Erythroblast (primary cell): ENCODE measurements around the gene DNAH14.

ENCODE experiments used
- DNase-seq, 2 experiments: peaks; one replicate each; lab custom pipeline; 2025; lab: John Stamatoyannopoulos, UW
- GATA1 ChIP-seq: IDR thresholded peaks from 2 replicates; pipeline ENCODE4 v1.6.1; 2011; ENCODE audit warnings: low read depth, mild to moderate bottlenecking, control low read depth, low read length, moderate library complexity
- POLR2A ChIP-seq: IDR thresholded peaks from 2 replicates; pipeline ENCODE4 v1.6.1; 2011; ENCODE audit warnings: mild to moderate bottlenecking, low read length

DNAH14 gene

GRCh38 chr1:225400968-225401367 lies 471.5 kb downstream of the DNAH14 start:
- no peak for DNase-seq
- TF ChIP-seq GATA1 (no peak), POLR2A (no peak)

GRCh38 chr1:225406976-225407725 lies 477.7 kb downstream of the DNAH14 start:
- TF ChIP-seq GATA1 (no peak), POLR2A (no peak)
- DNase-seq: no peak

- DNase-seq: no peak
- TF ChIP-seq GATA1 (no peak), POLR2A (no peak)
These were observed 478.3 kb downstream of the DNAH14 start for GRCh38 chr1:225407755-225408154.

- no peak for TF ChIP-seq GATA1
- TF ChIP-seq POLR2A: no peak
- no peak for DNase-seq
These were observed 478.8 kb downstream of the DNAH14 start for GRCh38 chr1:225408249-225408648.

- DNase-seq: no peak
- TF ChIP-seq GATA1 (no peak), POLR2A (no peak)
These were observed 479.6 kb downstream of the DNAH14 start for GRCh38 chr1:225409051-225409450.

GRCh38 chr1:225410036-225410435 lies 480.6 kb downstream of the DNAH14 start:
- DNase-seq: no peak
- TF ChIP-seq GATA1: no peak
- no peak for TF ChIP-seq POLR2A

GRCh38 chr1:225412321-225412720 lies 482.8 kb downstream of the DNAH14 start:
- no peak for TF ChIP-seq POLR2A
- no peak for TF ChIP-seq GATA1
- no peak for DNase-seq

GRCh38 chr1:225412803-225413351 lies 483.4 kb downstream of the DNAH14 start:
- no peak for DNase-seq
- TF ChIP-seq POLR2A (no peak), GATA1 (no peak)

GRCh38 chr1:225413708-225414375 lies 484.4 kb downstream of the DNAH14 start:
- no peak for DNase-seq
- no peak for TF ChIP-seq GATA1

GRCh38 chr1:225415307-225415706 lies 485.8 kb downstream of the DNAH14 start:
- TF ChIP-seq POLR2A (no peak), GATA1 (no peak)
- no peak for DNase-seq

- no peak for TF ChIP-seq GATA1
- no peak for TF ChIP-seq POLR2A
These were observed 486.7 kb downstream of the DNAH14 start for GRCh38 chr1:225415967-225416745.

GRCh38 chr1:225418059-225418458 lies 488.6 kb downstream of the DNAH14 start:
- TF ChIP-seq GATA1 (no peak), POLR2A (no peak)
- no peak for DNase-seq

More at GRCh38 chr1:225415967-225416745, 486.7 kb downstream of the DNAH14 start:
- DNase-seq: no peak

GRCh38 chr1:225418598-225418997 lies 489.1 kb downstream of the DNAH14 start:
- no peak for DNase-seq
- TF ChIP-seq GATA1 (no peak), POLR2A (no peak)
